CD4-positive, alpha-beta T cell (primary cell): ENCODE data around the gene MRE11. TPM values are rescaled to one million over a fixed set of nuclear protein-coding genes. Genes with fewer than 3 reads are reported as not detected.

Experiments used
- ATAC-seq: fragments of 200-7000 bp; cut with Tn5 transposase; one replicate; pipeline ENCODE4 v1.10.0; 2022; ENCODE audit warnings: mild to moderate bottlenecking; ENCODE audit not compliant: poor library complexity
- CTCF ChIA-PET: fragments of 350-600 bp; sonication (Branson Sonifier 250); formaldehyde crosslinking; loops from one replicate; lab custom pipeline; 2021; ENCODE audit warnings: antibody characterized with exemption, inconsistent platforms; lab: Charles Lee
- POLR2A ChIA-PET: fragments of 350-600 bp; sonication (Branson Sonifier 250); formaldehyde crosslinking; loops from one replicate; lab custom pipeline; 2021; ENCODE audit warnings: antibody characterized with exemption, inconsistent platforms; lab: Charles Lee
- DNase-seq, 14 experiments: peaks; one replicate each; pipeline ENCODE4 v3.0.0-alpha.2; 2013 to 2020; ENCODE audit warnings: mixed read lengths in 2 of 14
- H3K27ac ChIP-seq, 2 donors: one replicate each; pipeline versions ENCODE4 v1.5.1 to v1.7.0; 2013; ENCODE audit warnings: low read length in 2 of 2, low read depth in 1 of 2, mild to moderate bottlenecking in 1 of 2
- H3K27me3 ChIP-seq, 2 experiments: 1 replicate in 1 of 2; 2 replicates in 1 of 2; pipeline versions ENCODE4 v1.6.1 to v1.7.0; 2013; ENCODE audit warnings: low read length in 2 of 2, control low read depth in 1 of 2, mild to moderate bottlenecking in 1 of 2, moderate library complexity in 1 of 2; ENCODE audit not compliant: insufficient read depth in 2 of 2, control insufficient read depth in 1 of 2
- H3K36me3 ChIP-seq: one replicate; pipeline ENCODE4 v1.6.1; 2013; ENCODE audit warnings: low read length, control low read depth; ENCODE audit not compliant: insufficient read depth
- H3K4me1 ChIP-seq: one replicate; pipeline ENCODE4 v1.6.1; 2013; ENCODE audit warnings: low read length, control low read depth; ENCODE audit not compliant: insufficient read depth
- H3K4me3 ChIP-seq: one replicate; pipeline ENCODE4 v1.5.1; 2013; ENCODE audit warnings: mild to moderate bottlenecking, low read length, moderate library complexity
- H3K9me3 ChIP-seq, 2 experiments: 1 replicate in 1 of 2; 2 replicates in 1 of 2; pipeline versions ENCODE4 v1.6.1 to v1.7.0; 2013; ENCODE audit warnings: low read length in 2 of 2, mild to moderate bottlenecking in 2 of 2, control low read depth in 1 of 2, moderate library complexity in 1 of 2; ENCODE audit not compliant: control insufficient read depth in 1 of 2, insufficient read depth in 1 of 2
- H3K27ac Mint-ChIP-seq: one replicate; pipeline ENCODE4 v1.8.0; 2020; ENCODE audit warnings: mixed read lengths
- H3K27me3 Mint-ChIP-seq: one replicate; pipeline ENCODE4 v1.8.0; 2021; ENCODE audit warnings: mixed read lengths
- H3K36me3 Mint-ChIP-seq: one replicate; pipeline ENCODE4 v1.8.0; 2021; ENCODE audit warnings: low read depth, mixed read lengths
- H3K4me1 Mint-ChIP-seq: one replicate; pipeline ENCODE4 v1.8.0; 2021; ENCODE audit warnings: low read depth, mixed read lengths
- H3K4me3 Mint-ChIP-seq: one replicate; pipeline ENCODE4 v1.8.0; 2020; ENCODE audit warnings: mild to moderate bottlenecking, mixed read lengths
- H3K9me3 Mint-ChIP-seq: one replicate; pipeline ENCODE4 v1.8.0; 2020; ENCODE audit warnings: mixed read lengths
- CTCF ChIP-seq: fragments of 200-600 bp; IDR thresholded peaks from one replicate; pipeline ENCODE4 v1.8.0; 2022; ENCODE audit warnings: antibody characterized with exemption, mild to moderate bottlenecking
- intact Hi-C, 2 experiments: fragments of 100-400 bp; cut with DNase I in 1 of 2; cut with micrococcal nuclease in 1 of 2; formaldehyde crosslinking; loops; one replicate each; pipeline versions ENCODE4 v1.15.1 to v1.9.0; 2023 to 2025; cut with DNase I, micrococcal nuclease
- total RNA-seq, 174 experiments: library from RNA in 2 of 174; stranded (reverse) in 2 of 174; gene quantifications; one replicate each; pipeline ENCODE4 v1.2.3 and lab custom pipeline; 2021 to 2026

Gene MRE11
- total RNA-seq, 2 experiments from 2014 or later, result 17.0 to 18.6 TPM

- H3K27ac Mint-ChIP-seq, result no peak overlapping the region
These were observed 36.3 kb downstream of the MRE11 start for GRCh38 chr11:94457118-94458029.

GRCh38 chr11:94455861-94456260, 37.8 kb downstream of the MRE11 start:
- peaks cover 26% of the 10 kb centered on the region for H3K36me3 ChIP-seq
- Mint-ChIP-seq H3K4me3 (no peak overlapping the region), H3K9me3 (no peaks in the 10 kb centered on the region), H3K27me3 (no peaks in the 10 kb centered on the region), H3K4me1 (no peaks in the 10 kb centered on the region), H3K36me3 (peaks cover 78% of the 10 kb centered on the region), H3K27ac (no peak overlapping the region)
- CTCF ChIA-PET, result no interaction called here
- no peaks in the 10 kb centered on the region for H3K9me3 ChIP-seq
- H3K27ac ChIP-seq, result no peak overlapping the region
- no peak for TF ChIP-seq CTCF
- intact Hi-C loops, result no loop called here
- no peaks in the 10 kb centered on the region for H3K27me3 ChIP-seq
- H3K4me3 ChIP-seq, result no peak overlapping the region
- POLR2A ChIA-PET, result no interaction called here
- no peak for ATAC-seq
- no peaks in the 10 kb centered on the region for H3K4me1 ChIP-seq
- no peak for DNase-seq

More at GRCh38 chr11:94457118-94458029, 36.3 kb downstream of the MRE11 start:
- no peaks in the 10 kb centered on the region for H3K9me3 ChIP-seq
- TF ChIP-seq CTCF, result no peak
- H3K4me3 ChIP-seq, result no peak overlapping the region
- ChIA-PET CTCF (no interaction called here), POLR2A (no interaction called here)
- Mint-ChIP-seq H3K36me3 (peaks cover 82% of the 10 kb centered on the region), H3K27me3 (no peaks in the 10 kb centered on the region), H3K4me3 (no peak overlapping the region), H3K4me1 (no peaks in the 10 kb centered on the region), H3K9me3 (no peaks in the 10 kb centered on the region)
- intact Hi-C loops, result no loop called here
- no peaks in the 10 kb centered on the region for H3K4me1 ChIP-seq
- H3K27me3 ChIP-seq, result no peaks in the 10 kb centered on the region
- H3K27ac ChIP-seq, result no peak overlapping the region
- peaks cover 30% of the 10 kb centered on the region for H3K36me3 ChIP-seq
- ATAC-seq (no peak), DNase-seq (no peak)

GRCh38 chr11:94454301-94454700, 39.3 kb downstream of the MRE11 start:
- peaks cover 76% of the 10 kb centered on the region for H3K36me3 Mint-ChIP-seq
- DNase-seq (no peak), ATAC-seq (no peak)
- Histone ChIP-seq H3K4me3 (no peak overlapping the region), H3K27ac (no peak overlapping the region), H3K9me3 (no peaks in the 10 kb centered on the region), H3K27me3 (no peaks in the 10 kb centered on the region), H3K4me1 (no peaks in the 10 kb centered on the region), H3K36me3 (peaks cover 12% of the 10 kb centered on the region)
- H3K27me3 Mint-ChIP-seq, result no peaks in the 10 kb centered on the region
- intact Hi-C loops, result no loop called here
- ChIA-PET POLR2A (no interaction called here), CTCF (no interaction called here)
- no peak for TF ChIP-seq CTCF
- H3K9me3 Mint-ChIP-seq, result no peaks in the 10 kb centered on the region
- no peaks in the 10 kb centered on the region for H3K4me1 Mint-ChIP-seq
- no peak overlapping the region for H3K4me3 Mint-ChIP-seq
- H3K27ac Mint-ChIP-seq, result no peak overlapping the region
